NCI-H187 treated with DMSO at 0.1 percent for 48 hours (cell line): ENCODE measurements around the gene HECW1.

Experiments used
- DNase-seq: peaks from one replicate; lab custom pipeline; 2025; lab: John Stamatoyannopoulos, UW

HECW1 gene

GRCh38 chr7:43502941-43503340 lies 390.5 kb downstream of the HECW1 start:
- no peak for DNase-seq

DNA sequence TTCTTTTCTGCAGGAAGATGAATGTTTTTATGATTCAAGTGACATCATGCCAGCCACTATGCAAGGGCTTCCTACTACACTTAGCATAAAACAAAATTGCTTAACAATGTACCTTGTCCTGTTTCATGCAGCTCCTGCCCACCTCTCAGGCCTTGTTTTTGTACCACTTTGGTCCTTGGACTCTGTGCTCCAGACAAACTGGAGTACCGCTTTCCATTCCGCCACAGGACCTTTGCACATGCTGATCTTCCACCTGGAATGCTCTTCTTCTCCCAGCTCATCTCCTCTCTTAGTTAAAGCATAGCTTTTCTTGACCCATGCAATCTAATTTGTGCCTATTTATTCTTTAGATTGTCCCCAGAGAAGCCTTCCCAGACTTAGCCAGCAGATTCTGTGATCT lies 393.0 kb downstream of the HECW1 start:
- DNase-seq = no peak

- no peak for DNase-seq
Observed at GRCh38 chr7:43506460-43506859, 394.0 kb downstream of the HECW1 start.

DNA sequence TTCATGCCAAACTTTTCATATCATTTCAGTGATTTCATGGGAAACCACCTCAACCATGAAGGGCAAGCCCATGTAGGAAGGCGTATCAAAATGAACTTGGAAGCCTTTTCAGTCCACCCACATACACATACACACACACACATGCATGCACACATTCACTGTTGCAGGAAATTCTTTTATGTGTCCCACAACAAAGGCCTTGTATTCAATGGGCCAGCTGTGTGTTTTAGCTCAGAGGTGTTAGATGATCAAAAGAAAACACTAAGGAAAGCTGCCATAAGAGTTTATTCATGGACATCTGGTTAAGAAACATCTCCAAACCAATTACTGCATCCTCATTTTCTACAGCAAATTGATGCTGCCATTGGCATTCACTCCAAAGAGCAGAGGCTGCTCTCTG lies 396.0 kb downstream of the HECW1 start:
- DNase-seq = no peak

DNA sequence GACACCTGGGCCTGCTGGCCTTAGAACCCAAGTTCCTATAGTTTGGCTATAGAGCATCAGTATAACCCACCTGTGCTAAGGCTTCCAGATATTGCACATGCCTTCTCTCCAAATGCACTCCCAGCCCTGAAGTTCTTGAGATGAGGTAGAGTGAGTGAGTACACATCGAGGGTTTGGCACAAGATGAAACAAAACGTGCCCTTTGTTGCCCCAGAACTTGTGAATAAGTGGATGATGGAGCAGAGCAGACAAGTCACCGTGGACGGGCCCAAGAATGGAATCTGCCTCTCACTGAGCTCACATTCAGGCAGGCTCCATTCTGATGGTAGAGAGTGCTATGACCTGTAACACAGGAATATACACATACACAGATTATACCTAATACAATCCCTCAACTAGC lies 397.5 kb downstream of the HECW1 start:
- DNase-seq = no peak

DNA sequence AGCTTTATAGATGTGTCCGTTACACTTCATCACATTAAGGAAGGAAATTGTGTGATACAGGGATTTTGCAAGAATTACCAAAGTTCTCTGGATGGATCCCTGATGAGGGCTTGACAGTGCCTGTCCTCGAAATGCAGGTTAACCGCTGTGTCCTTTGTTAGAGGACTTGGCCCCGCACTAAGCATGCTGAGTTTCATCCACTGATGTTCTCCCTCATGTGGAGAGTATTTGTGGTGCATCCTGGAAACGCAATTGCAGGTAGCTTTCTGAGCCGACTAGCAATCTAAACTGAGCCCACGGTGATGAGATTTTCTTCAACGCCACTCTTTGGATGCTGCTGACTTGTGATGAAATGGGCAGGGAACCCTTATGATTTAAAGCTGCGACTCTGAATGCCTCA lies 398.6 kb downstream of the HECW1 start:
- DNase-seq = no peak

GRCh38 chr7:43511769-43512515 lies 399.5 kb downstream of the HECW1 start:
- DNase-seq = no peak

DNA sequence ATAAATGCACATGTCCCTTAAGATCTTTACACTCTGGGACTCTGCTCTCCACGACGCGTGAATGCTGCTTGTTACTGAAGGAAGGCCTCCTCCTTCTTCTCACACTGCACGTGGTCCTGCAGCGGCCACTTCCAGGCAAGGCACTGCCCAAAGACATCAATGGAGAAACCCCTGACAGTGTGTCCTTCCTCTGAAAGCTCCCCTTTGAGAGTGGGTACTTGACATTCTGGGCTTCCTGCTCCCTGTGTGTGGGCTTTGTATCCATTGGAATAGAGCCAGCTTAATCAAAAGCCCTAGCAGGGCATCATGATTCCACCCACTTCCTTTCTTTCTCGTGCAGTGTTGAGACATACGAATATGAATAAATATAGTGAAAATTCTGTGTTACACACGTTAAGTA lies 400.8 kb downstream of the HECW1 start:
- DNase-seq = no peak

DNA sequence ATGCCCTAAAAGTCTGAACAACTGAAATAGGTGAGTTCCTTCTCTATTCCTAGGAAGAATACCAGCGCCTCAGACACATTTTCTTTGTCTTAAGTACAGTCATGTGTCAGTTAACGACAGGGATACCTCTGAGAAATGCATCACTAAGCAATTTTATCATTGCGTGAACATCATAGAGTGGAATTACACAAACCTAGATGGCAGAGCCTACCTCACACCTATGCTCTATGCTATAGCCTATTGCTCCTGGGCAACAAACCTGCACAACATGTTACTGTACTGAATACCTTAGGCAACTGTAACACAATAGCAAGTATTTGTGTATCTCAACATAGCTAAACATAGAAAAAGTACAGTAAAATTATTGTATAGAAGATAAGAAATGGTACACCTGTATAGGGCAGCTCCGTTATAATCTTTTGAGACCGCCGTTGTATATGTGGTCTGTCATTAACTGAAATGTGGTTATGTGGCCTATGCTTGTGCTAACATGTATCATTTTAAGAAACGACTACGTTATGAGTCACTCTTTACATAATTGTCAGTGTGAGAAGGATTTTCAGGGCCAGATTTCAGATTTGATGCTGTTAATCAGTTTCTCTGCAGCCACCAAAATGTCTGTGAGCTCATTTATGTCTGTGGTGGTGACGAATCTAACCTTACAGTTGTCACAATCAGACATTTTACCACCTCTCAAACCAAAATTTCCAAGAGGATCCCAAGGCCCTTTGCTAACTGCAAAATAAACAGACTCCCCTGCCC lies 404.3 kb downstream of the HECW1 start:
- DNase-seq = no peak

- DNase-seq = no peak
Observed at GRCh38 chr7:43517464-43517863, 405.0 kb downstream of the HECW1 start.

DNA sequence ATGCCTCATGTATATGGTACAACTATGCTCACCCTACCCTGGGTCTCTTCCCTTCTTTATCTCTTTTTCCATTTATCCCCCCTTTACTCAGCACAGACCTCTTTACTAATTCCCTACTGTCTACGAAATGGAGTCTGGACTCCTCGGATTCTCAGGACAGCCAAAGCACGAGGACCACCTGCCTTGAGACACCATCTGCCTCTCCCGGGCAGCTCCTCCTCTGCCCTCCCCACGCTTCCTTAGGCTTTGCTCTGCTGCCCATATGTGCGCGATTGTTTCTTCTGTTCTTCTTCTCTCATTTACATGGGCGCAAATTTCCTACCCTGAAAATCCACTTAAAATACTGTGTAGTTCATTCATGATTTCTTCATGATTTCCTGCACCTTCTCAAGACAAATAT lies 407.8 kb downstream of the HECW1 start:
- DNase-seq = no peak

DNA sequence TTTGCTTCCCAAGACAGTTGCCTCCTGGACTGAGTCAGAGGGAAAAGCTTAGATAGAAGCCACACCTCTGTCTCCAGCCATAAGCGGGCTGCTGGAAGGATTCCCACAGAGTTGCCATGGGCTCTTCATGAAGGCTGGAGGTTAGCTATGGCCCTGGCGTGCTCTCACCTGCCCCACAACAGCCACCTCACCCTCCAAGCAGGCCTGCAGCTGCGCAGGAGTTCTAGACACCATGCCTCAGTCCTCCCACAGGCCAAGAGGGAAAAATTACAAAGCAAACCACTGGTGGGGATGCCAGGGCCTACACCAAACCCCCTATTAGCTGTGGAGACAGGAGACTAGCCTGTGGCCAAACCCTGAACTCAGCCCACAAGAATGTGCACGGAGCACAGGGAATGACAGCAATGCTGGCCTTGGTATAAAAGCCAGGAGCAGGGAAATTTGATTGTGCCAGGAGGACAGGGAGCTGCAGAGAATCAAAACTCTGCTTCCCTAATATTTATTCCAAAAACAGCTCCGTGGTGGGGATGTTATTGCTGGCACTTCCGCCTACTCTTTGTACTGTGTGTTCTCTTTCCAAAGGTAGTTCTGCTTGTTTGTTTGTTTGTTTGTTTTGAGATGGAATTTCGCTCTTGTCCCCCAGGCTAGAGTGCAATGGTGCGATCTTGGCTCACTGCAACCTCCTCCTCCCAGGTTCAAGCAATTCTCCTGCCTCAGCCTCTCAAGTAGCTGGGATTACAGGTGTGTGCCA lies 410.1 kb downstream of the HECW1 start:
- DNase-seq = no peak

DNA sequence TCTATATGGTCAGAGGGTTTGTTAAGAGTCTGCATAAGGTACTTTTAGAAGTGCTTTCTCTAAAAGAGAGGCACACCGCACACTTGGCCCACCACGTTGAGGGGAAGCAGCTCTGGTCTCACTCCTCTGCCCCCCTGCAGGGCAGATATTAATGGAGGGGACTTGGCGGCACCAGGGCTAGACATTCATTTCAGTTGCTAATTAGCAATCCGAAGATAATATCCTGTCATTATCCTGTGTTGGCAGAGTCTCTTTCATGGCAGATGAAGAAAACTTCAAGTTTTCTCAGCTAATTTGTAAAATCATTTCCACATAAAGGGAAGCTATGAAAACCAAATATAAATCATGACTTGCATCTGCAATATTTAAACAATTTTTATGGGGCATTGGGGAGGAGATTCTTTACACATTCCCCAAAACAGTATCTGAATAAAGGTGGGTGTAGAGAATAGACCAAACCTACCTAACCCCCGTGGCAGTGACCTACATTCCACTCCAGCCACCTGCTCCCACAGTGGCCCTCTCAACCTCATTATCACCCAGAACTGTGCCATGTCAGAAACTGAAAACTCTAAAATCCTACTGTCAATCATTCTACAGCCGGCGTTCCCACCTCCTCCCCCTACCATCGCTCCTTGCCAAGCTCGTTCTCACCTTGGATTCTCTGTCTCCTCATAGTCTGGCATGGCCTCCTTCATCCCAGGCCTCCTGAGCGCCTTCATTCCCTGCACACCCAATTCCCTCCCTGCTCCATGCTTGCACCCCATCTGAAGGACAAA lies 416.3 kb downstream of the HECW1 start:
- no peak for DNase-seq

DNA sequence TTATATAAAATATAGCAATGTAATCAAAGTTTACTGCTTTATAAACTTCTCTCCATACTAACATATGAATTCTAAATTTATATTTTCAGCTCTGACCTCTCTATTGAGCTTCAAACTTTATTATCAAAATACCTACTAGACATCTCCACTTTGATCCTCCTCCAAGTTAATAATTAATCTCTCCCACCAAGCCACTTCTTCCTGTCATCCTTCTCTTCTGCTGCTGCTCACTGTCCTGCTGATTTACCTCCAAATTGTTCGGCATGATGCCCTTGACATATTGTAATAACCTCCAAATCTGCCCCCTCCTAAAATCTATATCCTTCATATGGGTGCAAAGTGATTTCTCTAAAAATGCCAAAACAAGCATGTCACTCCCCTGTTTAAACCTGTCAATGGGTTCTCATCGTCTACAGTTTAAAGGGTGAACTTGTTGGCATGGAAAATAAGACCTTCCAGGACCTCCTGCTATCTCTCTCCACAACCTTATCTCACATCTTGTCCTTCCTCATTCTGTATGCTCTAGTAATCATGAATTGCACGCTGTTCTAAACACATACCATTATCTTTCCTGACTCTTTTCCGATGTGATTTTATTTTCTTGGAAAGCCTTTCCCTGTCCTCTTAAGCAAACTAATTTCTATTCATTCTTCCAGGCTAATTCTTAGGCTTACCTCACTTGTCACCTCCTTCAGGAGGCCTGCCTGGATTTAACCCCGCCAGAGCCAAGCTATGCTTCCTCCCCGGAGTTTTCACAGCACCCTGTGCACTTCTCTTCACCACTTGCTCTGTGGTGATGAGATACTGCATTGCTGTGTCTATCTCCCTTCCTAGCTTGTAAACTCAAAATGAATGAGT lies 418.3 kb downstream of the HECW1 start:
- DNase-seq = no peak

- no peak for DNase-seq
Observed at GRCh38 chr7:43531700-43532099, 419.3 kb downstream of the HECW1 start.

DNA sequence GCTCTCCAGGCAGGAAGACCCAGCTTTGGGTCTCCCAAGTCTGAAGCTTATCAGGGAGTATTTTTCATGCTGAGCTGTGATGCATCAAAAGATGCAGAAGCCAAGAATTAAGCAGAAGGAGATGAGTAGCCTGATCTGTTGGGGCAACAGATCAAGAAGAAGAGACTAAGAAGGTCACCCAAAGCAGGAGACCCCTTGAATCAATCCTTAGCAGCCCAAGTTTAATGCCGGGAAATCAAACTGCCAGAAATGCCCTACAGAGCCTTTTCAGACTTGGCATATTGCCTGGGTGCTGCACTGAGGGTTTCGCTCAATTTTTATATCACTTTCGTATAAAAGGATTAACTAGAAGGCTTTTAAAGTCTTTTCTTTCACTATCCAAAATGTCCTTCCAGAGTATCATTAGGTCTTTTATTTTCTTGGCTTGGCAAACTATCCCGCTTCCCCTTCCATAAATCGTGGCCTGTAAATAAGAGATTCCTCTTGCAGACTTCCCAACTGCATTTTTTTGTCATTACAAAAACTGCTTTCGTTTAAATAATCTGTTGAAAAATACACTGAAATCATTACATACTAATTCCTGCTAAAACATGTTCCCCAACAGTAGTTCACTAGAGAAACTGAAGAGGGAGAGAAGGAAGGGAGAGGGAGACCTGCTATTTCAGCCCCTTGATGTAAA lies 421.5 kb downstream of the HECW1 start:
- DNase-seq = no peak

DNA sequence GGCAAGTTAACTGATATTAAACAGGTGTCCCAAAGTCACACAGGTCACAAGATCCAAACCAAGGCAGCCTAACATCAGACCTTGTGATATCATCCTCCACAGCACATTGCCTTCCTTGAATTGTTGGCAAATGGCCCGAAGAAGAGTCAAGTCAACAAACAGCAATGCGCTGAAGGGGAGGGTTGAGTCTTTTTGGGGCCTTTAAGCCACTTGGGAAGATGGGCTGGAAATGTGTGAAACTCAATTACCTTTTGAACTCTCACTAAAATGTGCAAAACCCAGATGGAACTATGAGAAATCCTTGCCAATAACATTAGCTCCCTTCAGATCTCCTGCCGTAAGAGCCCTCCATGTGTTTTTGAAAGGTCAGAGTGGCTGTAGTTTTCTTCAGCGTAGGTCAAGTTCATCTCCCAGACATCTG lies 422.6 kb downstream of the HECW1 start:
- no peak for DNase-seq

DNA sequence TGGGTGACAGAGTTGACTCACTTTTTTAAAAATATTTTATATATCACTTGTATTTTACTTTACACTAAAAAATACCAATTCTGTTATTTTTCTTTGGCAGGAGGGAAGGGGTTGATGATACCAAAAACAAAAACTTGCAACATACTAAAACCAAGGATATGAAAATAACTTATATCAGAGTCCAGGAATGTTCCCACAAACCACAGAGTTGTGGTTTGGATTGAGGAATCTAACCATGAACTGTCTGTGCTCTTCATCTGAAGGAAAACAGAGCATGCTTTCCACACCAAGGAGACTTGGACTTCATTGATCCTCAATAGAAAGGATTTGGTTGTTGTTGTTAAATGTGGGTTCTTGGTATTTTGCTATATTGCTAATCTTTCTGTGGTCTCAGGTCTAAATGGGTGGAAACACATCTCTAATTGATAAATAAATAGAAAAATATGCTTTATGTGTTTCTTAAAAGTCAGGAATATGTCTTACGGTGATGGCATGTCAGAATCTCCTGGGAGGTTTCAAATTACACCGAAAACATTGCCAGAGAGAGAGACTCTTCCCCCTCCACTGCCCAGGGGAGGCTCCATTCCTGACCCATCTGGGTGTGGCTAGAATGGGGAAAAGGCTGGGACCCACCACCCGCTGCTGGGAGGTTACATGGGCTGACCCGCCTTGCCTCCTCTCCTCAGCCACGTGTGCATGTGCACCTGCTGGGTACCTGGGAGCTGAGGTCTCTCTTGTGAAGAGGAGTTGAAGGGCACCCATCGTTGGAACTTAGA lies 423.6 kb downstream of the HECW1 start:
- DNase-seq = no peak

GRCh38 chr7:43536773-43537172 lies 424.3 kb downstream of the HECW1 start:
- DNase-seq = no peak
